Ramos (cell line): Measurements from ENCODE around the gene FXYD6.

ENCODE experiments used
- in situ Hi-C: fragments of 300-500 bp; cut with MboI; formaldehyde crosslinking; loops from one replicate; pipeline ENCODE4 v1.14.3; 2022; ENCODE audit warnings: low sequenced_read_pairs; ENCODE audit not compliant: unreplicated experiment

Gene FXYD6

DNA sequence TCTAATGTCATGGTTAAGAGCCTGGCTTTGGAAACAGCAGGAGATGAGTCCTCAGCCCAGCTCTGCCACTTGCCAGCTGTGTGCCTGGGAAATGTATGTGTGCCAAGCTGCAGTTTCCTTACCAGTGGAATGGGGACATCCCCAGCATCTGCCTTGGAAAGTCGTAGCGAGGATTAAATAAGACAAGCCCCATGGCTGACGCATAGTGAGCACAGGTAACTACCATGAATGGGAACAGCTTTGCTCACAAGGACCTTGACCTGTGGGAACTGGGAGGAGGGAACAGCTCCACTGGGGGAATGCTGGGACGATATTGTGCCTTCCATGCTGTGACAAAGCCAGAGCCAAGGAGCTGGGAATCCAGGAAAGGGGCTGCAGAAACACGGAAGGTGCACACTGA is 76.8 kb downstream of the FXYD6 start:
- in situ Hi-C loops: no loop called here

DNA sequence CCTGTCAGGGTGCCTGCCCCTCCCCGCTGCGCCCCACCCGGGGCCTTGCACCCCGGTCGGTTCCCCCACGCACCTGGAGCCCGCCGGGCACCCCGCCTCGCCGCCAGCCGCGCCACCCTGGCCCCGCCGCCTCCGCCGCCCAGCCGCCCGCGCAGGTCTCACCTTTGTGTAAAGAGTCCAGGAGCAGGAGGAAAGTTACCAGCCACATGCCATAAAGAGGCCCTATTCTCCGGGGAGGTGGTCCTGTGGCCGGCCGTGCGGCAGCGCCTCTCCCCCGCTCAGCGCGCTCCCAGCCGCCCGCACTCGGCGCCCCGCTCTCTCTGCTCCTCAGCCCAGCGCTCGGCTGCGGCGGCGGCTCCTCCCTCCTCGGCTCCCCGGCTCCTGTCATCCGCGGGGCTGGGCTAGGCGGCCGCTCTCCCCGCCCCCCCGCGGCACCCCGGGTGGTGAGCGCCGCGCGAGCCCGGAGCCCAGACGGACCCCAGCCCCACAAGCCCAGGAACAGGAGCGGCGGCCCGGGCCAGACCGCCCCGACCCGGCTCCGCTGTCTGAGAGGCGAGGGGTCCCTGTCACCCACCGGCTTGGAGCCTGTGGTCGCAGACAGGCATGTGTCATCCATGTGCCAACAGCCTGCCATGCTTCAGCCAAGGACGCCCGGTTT is 79.5 kb downstream of the FXYD6 start, which contains the start of gene DSCAML1:
TSS of gene DSCAML1 (minus strand) at position 345 of the 658 bp plus-strand sequence. CDS start at position 208, 137 bp downstream.
- in situ Hi-C loops: no loop called here

DNA sequence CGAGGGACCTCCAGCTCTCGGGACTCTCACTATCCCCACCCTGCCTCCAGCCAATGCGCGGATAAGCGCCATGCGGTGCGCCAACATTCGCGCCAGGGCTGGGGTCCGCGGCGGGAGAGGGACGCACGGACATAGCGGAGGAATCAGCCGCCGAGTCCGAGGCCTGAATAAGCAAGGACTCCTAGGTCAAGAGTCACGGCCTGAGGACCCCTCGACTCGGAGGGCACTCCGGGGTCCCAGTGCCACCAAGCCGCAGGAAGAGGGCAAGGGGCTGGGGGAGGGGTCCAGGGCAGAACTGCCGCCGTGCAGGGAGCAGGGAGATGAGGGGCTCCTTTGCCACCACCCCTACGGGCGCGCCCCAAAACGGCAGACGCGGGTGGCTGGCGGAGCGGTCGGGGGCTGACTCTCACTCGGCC is 80.0 kb downstream of the FXYD6 start:
- in situ Hi-C loops: no loop called here

DNA sequence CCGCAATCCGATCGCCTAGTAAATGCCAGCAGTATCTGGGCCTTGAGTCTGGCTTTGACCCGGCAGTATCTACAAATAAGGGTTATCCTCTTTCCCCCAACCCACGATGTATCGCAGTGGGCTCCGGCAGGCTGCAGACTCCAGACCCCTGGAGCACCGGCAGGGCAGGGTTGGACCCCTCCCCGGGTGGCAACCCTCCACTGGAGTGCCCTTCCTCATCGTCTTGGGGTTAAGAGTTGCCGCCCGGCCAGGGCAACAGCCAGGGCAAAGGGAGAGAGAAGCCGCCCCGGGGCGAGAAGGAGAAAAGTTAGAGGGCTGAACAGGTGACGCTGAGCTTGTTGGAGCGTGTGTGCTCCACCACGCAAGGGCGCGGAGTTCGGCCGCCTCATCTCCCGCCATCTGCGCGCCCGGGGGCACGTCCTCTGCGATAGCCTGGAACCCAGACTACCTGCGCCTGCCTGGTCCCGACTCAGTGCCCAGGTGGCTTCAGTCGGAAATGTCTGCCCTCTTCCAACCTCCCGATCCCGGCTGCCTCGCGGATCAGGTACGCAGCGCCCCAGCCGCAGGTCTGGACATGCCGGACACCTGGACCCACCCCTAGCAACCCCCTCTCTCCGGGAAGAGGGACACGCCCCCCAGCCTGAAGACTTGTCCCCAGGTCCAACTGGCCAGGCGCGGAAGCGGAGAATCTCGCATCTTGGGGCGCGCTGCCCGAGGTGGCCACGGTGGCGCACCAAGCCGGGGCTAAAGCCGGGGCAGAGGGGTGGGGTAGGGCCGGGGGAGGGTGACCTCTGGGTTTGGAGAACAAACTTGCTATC is 80.6 kb downstream of the FXYD6 start:
- in situ Hi-C loops: no loop called here

DNA sequence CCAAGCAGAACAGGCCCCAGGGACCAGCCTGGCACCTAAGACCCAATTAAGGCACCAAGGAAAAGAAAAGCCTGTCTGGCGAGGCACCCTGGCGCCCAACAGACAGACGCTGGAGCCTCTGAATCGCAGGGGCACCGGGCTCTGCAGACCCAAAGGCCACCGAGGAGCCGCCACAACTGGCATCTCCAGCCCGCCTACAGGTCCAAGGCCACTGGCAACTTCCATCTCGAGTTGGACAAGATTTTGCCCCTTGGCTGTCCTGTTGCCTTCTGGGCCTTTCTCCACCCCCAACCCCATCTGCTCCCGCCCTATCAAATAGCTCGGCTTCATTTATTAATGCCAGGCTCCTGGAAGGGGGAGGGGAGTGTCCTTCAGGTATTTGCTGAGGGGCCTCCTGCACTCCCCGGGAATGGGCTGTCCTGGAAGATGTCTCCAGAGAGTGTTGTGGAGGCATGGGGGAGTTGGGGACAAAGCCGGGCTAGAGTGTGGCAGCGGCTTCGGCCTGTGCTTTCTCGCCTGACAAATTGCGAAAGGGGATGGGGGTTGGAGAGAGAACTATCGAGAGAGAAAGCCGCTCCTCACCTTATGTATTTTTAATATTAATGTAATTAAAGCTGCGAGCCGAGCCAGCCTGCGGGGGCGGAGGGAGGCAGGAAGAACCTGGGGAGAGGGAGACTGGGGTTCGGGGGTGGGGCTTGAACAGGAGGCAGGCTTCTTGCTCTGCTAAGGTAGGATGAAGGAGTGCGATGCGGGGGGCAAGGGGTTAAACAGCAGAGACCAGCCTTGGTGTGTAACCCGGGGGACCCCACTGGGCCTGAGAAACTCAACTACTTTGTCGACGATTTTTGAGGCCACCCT is 81.5 kb downstream of the FXYD6 start:
- in situ Hi-C loops: no loop called here

DNA sequence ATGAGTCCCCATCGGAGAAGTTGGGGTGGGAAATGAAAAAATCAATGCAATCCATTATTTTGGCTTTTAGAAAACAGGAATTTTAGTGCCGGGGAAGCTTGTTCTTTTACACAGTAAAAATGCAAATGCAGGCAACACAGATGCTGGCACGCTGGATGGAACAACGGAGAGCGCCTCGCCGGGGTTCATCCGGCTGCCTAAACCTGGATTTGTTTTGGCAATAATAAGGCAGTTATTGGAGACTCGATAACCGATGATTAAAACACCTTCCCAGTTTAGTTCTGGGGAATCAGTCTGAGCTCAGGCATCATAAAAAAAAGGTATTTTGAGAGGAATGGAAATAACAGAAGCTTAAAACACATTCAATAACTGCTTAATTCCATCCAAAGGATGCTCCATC is 82.3 kb downstream of the FXYD6 start:
- in situ Hi-C loops: no loop called here

DNA sequence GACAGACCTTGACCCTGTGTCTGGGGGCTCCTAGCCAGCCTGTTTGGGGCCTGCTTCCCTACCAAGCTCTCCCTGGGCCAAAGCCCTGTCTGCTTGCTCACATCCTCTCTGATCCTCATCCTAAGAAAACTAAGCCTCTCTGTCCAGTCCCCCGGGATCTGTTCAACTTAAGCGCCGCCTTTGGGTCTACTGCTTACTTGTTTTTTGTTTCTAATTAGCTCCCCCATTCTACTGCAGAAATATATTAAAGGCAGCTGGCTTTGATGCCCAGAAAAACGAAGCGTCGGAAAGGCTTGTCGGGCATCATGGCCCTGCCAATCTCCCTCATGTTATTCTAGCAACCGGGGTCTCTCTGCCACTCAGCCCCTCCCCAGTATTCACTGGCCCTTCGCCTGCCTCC is 82.9 kb downstream of the FXYD6 start:
- in situ Hi-C loops: no loop called here

DNA sequence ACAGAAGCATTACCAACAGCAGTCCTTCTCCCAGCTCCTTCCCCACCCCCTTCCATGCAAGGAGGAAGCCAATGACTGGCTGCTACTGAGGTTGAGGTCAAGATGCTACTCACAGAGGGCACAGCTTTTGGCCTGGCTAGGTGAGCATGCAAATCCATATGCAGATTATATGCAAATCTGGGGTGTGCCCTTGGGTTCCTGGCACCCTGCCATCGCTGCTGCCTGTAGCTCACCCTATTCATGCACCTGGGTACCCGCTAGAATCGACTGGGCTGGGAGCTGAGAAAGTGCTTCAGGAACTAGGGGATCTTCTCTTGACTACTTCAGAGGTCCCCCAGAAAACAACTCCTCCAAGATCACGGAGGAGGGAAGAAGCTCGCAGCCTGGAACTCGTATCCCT is 83.5 kb downstream of the FXYD6 start:
- in situ Hi-C loops: no loop called here

DNA sequence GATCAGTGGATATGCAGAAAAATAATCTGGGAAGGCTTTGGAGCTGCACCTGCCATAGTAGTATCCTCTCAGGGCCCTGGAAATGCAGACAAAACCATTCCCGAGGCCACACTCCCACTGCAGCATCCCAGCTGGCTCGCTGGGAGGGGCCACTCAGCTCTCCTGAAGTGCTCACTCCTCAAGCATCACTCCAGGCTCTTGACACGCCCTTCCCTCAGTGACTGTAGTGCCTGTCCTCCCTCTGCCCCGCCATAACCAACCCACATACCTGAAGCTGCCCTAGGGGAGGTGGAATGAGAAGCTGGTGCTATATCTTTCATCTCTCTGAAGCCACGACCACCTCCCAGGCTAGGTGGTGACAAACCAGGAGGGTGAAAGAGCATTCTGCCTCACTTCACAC is 84.2 kb downstream of the FXYD6 start:
- in situ Hi-C loops: no loop called here

DNA sequence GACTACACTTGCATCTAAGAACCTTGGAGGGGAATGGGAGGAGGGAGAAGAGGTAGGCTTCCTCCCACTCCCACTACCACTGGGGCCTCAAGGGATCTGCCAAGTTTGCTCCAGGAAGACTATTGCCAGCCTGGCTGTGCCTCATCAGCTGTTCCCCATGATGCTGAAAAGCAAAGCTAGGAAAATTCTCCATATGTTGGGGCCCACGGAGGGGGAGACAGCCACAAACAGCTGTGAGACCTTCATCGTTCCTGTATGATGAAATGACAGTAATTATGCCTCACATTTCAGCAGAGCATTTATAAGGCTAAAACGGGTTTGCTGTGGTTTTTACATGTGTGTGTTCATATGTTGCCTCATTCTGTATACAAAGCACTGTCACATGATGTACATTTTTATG is 86.2 kb downstream of the FXYD6 start:
- in situ Hi-C loops: no loop called here

DNA sequence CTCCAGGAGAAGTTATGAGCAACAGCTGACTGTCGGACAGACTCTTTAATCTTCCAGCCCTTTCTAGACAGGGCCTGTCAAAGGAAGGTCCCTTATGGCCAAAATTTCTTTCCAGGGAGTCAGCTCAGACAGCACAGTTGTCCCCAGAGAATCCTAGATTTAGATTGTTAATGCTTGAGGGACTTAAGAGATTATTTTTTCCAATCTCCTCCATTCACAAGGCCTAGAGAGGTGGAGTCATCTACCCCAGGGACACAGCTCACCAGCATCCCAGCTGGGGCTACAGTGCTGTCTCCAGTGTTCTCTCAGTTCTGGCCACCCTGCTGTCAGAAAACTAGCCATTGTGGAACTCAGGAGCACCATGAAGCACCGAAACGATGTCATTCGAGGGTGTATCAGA is 87.2 kb downstream of the FXYD6 start:
- in situ Hi-C loops: no loop called here
